Epithelial cell of esophagus (primary cell): ENCODE measurements around the gene ZBP1.

ENCODE experiments used
- DNase-seq: peaks from one replicate; pipeline ENCODE4 v3.0.0; 2010; ENCODE audit warnings: low read depth
- H3K4me3 ChIP-seq: 2 replicates; pipeline ENCODE4 v1.5.1; 2011; ENCODE audit warnings: mild to moderate bottlenecking, low read length, control low read depth
- CTCF ChIP-seq: IDR thresholded peaks from 2 replicates; pipeline ENCODE4 v1.5.1; 2011; ENCODE audit warnings: low read depth, mild to moderate bottlenecking, low read length, control low read depth, inconsistent platforms; ENCODE audit not compliant: insufficient read depth; ENCODE audit errors: missing control alignments

The ZBP1 gene

GRCh38 chr20:57582029-57582378 is 38.2 kb downstream of the ZBP1 start:
- H3K4me3 ChIP-seq = no peak overlapping the region
- no peak for TF ChIP-seq CTCF
- DNase-seq = no peak

- no peak for TF ChIP-seq CTCF
- H3K4me3 ChIP-seq = no peak overlapping the region
- DNase-seq = no peak
Measured at GRCh38 chr20:57581202-57582028, 38.8 kb downstream of the ZBP1 start.

GRCh38 chr20:57580478-57581201 is 39.6 kb downstream of the ZBP1 start:
- DNase-seq = no peak
- no peak for TF ChIP-seq CTCF
- no peak overlapping the region for H3K4me3 ChIP-seq

GRCh38 chr20:57579898-57580447 is 40.3 kb downstream of the ZBP1 start:
- no peak for TF ChIP-seq CTCF
- DNase-seq = no peak
- H3K4me3 ChIP-seq = no peak overlapping the region

- no peak for DNase-seq
- H3K4me3 ChIP-seq = no peak overlapping the region
- no peak for TF ChIP-seq CTCF
Measured at GRCh38 chr20:57579331-57579897, 40.8 kb downstream of the ZBP1 start.

- no peak for DNase-seq
- no peak for TF ChIP-seq CTCF
Measured at GRCh38 chr20:57578476-57579165, 41.6 kb downstream of the ZBP1 start.

More at GRCh38 chr20:57578476-57579165, 41.6 kb downstream of the ZBP1 start:
- no peak overlapping the region for H3K4me3 ChIP-seq
